Endothelial cell of umbilical vein (primary cell): ENCODE measurements around the gene NR2C1. TPM values are rescaled to one million over a fixed set of nuclear protein-coding genes. Genes with fewer than 3 reads are reported as not detected.

Experiments
- BruUV-seq: library from RNA; stranded (reverse); fragments of 400-500 nt; replicated peaks from 2 replicates; lab custom pipeline; 2021; lab: Mats Ljungman, UMichigan
- CTCF ChIA-PET: fragments of 300-600, 350-600 bp; sonication (Branson Sonifier 250); formaldehyde crosslinking; loops from one replicate; lab custom pipeline; 2021; ENCODE audit warnings: antibody characterized with exemption, inconsistent platforms; lab: Charles Lee
- POLR2A ChIA-PET: fragments of 300-600, 350-600 bp; sonication (Branson Sonifier 250); formaldehyde crosslinking; loops from one replicate; lab custom pipeline; 2021; ENCODE audit warnings: antibody characterized with exemption, inconsistent platforms; lab: Charles Lee
- DNase-seq: peaks from one replicate; pipeline ENCODE4 v3.0.0-alpha.2; 2011; ENCODE audit warnings: low read depth, low spot score
- FAIRE-seq: peaks from 2 replicates; lab custom pipeline; 2011; peaks lifted over from hg19 to GRCh38; lab: Jason Lieb, UNC
- H2AFZ ChIP-seq: 2 replicates; pipeline ENCODE4 v1.6.0; 2012; ENCODE audit warnings: low read depth, low read length, control low read depth, inconsistent platforms
- H3K27ac ChIP-seq: 2 replicates; pipeline ENCODE4 v1.5.1; 2011; ENCODE audit warnings: low read depth, mild to moderate bottlenecking, control low read depth, low read length, moderate library complexity; ENCODE audit not compliant: insufficient read depth
- H3K27me3 ChIP-seq, 2 experiments: 2 replicates each; pipeline versions ENCODE4 v1.6.0 to v1.6.1; 2011; ENCODE audit warnings: low read length in 2 of 2, mixed read lengths in 1 of 2; ENCODE audit not compliant: control insufficient read depth in 2 of 2, insufficient read depth in 2 of 2
- H3K36me3 ChIP-seq, 2 experiments: 2 replicates in 1 of 2; 3 replicates in 1 of 2; pipeline ENCODE4 v1.5.1; 2011; ENCODE audit warnings: low read length in 2 of 2, mild to moderate bottlenecking in 1 of 2, moderate library complexity in 1 of 2; ENCODE audit not compliant: control insufficient read depth in 2 of 2, insufficient read depth in 2 of 2; ENCODE audit errors: extremely low read depth in 1 of 2
- H3K4me1 ChIP-seq: 3 replicates; pipeline ENCODE4 v1.5.1; 2011; ENCODE audit warnings: mild to moderate bottlenecking, low read length; ENCODE audit not compliant: control insufficient read depth, insufficient read depth; ENCODE audit errors: extremely low read depth
- H3K4me2 ChIP-seq: 2 replicates; pipeline ENCODE4 v1.6.1; 2011; ENCODE audit warnings: low read length, control low read depth, mixed read lengths; ENCODE audit not compliant: insufficient read depth
- H3K4me3 ChIP-seq, 3 experiments: fragments of 200-600 bp in 1 of 3; sonication (generic), shearing (Covaris generic) in 1 of 3; replicated peaks in 1 of 3; 2 replicates each; pipeline ENCODE4 v1.5.1; 2011 to 2016; ENCODE audit warnings: control low read depth in 3 of 3, low read length in 3 of 3, mild to moderate bottlenecking in 2 of 3, inconsistent platforms in 1 of 3, low read depth in 1 of 3, moderate library complexity in 1 of 3; ENCODE audit not compliant: insufficient read depth in 1 of 3
- H3K79me2 ChIP-seq: 2 replicates; pipeline ENCODE4 v1.6.0; 2012; ENCODE audit warnings: low read length, inconsistent platforms; ENCODE audit not compliant: control insufficient read depth, insufficient read depth
- H3K9ac ChIP-seq: replicated peaks from 2 replicates; pipeline ENCODE3; 2011; ENCODE audit warnings: low read length, control low read depth; ENCODE audit not compliant: insufficient read depth; ENCODE audit errors: extremely low read depth
- H3K9me1 ChIP-seq: replicated peaks from 3 replicates; pipeline ENCODE4 v1.6.0; 2011; ENCODE audit warnings: mild to moderate bottlenecking, low read length; ENCODE audit not compliant: control insufficient read depth, insufficient read depth; ENCODE audit errors: extremely low read depth
- H3K9me3 ChIP-seq: replicated peaks from 2 replicates; pipeline ENCODE4 v1.5.1; 2012; ENCODE audit warnings: low read length, inconsistent platforms; ENCODE audit not compliant: control insufficient read depth, insufficient read depth
- H4K20me1 ChIP-seq: replicated peaks from 2 replicates; pipeline ENCODE3; 2011; ENCODE audit warnings: mild to moderate bottlenecking, low read length; ENCODE audit not compliant: control insufficient read depth, insufficient read depth; ENCODE audit errors: extremely low read depth
- EZH2 ChIP-seq: IDR thresholded peaks from 2 replicates; pipeline ENCODE4 v1.6.1; 2012; ENCODE audit warnings: borderline replicate concordance, low read depth, mild to moderate bottlenecking, moderate library complexity, low read length, inconsistent platforms; ENCODE audit not compliant: severe bottlenecking
- FOS ChIP-seq: IDR thresholded peaks from 2 replicates; pipeline ENCODE4 v1.6.1; 2011; ENCODE audit warnings: mild to moderate bottlenecking, low read length, moderate library complexity, borderline replicate concordance; ENCODE audit not compliant: insufficient read depth
- GATA2 ChIP-seq: IDR thresholded peaks from 2 replicates; pipeline ENCODE4 v1.7.0; 2011; ENCODE audit warnings: low read depth, mild to moderate bottlenecking, moderate library complexity, mixed read lengths, low read length; ENCODE audit not compliant: insufficient read length, insufficient read depth
- JUN ChIP-seq: IDR thresholded peaks from 2 replicates; pipeline ENCODE4 v1.6.1; 2011; ENCODE audit warnings: borderline replicate concordance, low read depth; ENCODE audit not compliant: insufficient read length, insufficient read depth
- MYC ChIP-seq: IDR thresholded peaks from one replicate; pipeline ENCODE4 v1.6.1; 2011; ENCODE audit warnings: mild to moderate bottlenecking, low read depth, low read length
- POLR2A ChIP-seq: IDR thresholded peaks from 2 replicates; pipeline ENCODE4 v1.6.1; 2012; ENCODE audit warnings: low read depth, mild to moderate bottlenecking, control low read depth, low read length
- POLR2AphosphoS5 ChIP-seq: IDR thresholded peaks from 2 replicates; pipeline ENCODE4 v1.6.1; 2012; ENCODE audit warnings: low read depth, mild to moderate bottlenecking, control low read depth, low read length, moderate library complexity; ENCODE audit not compliant: insufficient read depth
- dilution Hi-C: fragments of 300-500 bp; cut with MboI; formaldehyde crosslinking; loops from one replicate; pipeline ENCODE4 v1.15.0; 2019; ENCODE audit warnings: low sequenced_read_pairs; ENCODE audit not compliant: extremely low pct_ligation_motif_present
- intact Hi-C: fragments of 100-400 bp; cut with micrococcal nuclease; formaldehyde crosslinking; loops from one replicate; pipeline ENCODE4 v1.10.0; 2022
- polyA plus RNA-seq, 4 experiments: library from polyadenylated mRNA; depleted of rRNA in 3 of 4; stranded (reverse) in 3 of 4; unstranded in 1 of 4; fragments of >200 nt; gene quantifications; 2 replicates each; pipeline versions ENCODE4 v1.2.1 to v1.2.3, GENCODE V29; 2011 to 2012; ENCODE audit warnings: missing spikeins in 1 of 4
- total RNA-seq: library from RNA; stranded (reverse); gene quantifications from 2 replicates; pipeline ENCODE4 v1.2.3, GENCODE V29; 2021
- TF ChIP-seq, protein P1 (sequence below): IDR thresholded peaks from 2 replicates; pipeline ENCODE4 v1.6.1; 2011; ENCODE audit not compliant: insufficient read depth, insufficient read length
- TF ChIP-seq, protein P2 (sequence below), 2 donors: IDR thresholded peaks; 1 replicate in 1 of 2; 2 replicates in 1 of 2; pipeline ENCODE4 v1.5.1; 2011; ENCODE audit warnings: low read length in 2 of 2, mild to moderate bottlenecking in 2 of 2, moderate library complexity in 2 of 2, control low read depth in 1 of 2, inconsistent platforms in 1 of 2, low read depth in 1 of 2; ENCODE audit not compliant: insufficient read depth in 1 of 2; ENCODE audit errors: extremely low read depth in 1 of 2

The NR2C1 gene
- total and polyA plus RNA-seq, 2 donors (not counting 3 experiments of a cell fraction or from before 2014, with no cell fraction given): 21.0 to 37.7 TPM

DNA sequence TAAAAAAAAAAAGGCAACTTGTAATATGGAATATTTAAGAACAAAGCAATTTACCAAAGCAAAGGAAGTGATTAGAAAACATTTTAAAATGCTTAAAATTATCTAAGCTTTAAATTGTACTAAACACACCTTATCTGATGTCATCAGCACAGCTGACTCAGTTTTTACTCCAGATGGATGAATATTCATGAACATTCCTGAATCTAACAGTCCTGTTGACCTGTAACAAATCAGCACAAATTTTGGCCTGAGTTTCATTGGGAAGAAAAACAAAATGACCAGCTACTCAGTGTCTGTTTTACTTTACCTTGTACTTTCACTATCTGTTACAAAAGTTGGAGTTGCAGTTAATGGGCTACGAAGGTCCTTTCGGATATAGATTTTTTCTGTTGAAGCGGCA is 16.0 kb downstream of the NR2C1 start:
- no TSS peak for BruUV-seq
- intact Hi-C loops: no loop called here
- Histone ChIP-seq H3K9me3 (no peaks in the 10 kb centered on the region), H2AFZ (no peak overlapping the region), H3K9me1 (no peaks in the 10 kb centered on the region), H3K4me3 (no peak overlapping the region), H3K36me3 (peaks cover 11 to 22% of the 10 kb centered on the region in 2 experiments), H3K27me3 (no peaks in the 10 kb centered on the region), H3K4me2 (no peak overlapping the region), H3K79me2 (no peaks in the 10 kb centered on the region), H3K4me1 (no peaks in the 10 kb centered on the region), H3K27ac (no peak overlapping the region), H4K20me1 (no peaks in the 10 kb centered on the region), H3K9ac (no peak overlapping the region)
- ChIA-PET POLR2A (interaction anchor here (0.7 kb wide), 1 partner anchor 17 kb away, joined by 15 read pairs; no protein-coding TSS in a partner anchor), CTCF (interaction anchor here (1.0 to 1.6 kb wide), 5 partner anchors 15 to 517 kb away, joined by 3 to 5 read pairs (median 3); partner anchors contain the start of gene NR2C1)
- DNase-seq (no peak), FAIRE-seq (no peak)
- TF ChIP-seq, protein P1, sequence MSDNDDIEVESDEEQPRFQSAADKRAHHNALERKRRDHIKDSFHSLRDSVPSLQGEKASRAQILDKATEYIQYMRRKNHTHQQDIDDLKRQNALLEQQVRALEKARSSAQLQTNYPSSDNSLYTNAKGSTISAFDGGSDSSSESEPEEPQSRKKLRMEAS: no peak
- TF ChIP-seq MYC (no peak), JUN (no peak), POLR2AphosphoS5 (no peak), FOS (no peak), GATA2 (no peak), POLR2A (no peak), EZH2 (no peak)
- TF ChIP-seq, protein P2, sequence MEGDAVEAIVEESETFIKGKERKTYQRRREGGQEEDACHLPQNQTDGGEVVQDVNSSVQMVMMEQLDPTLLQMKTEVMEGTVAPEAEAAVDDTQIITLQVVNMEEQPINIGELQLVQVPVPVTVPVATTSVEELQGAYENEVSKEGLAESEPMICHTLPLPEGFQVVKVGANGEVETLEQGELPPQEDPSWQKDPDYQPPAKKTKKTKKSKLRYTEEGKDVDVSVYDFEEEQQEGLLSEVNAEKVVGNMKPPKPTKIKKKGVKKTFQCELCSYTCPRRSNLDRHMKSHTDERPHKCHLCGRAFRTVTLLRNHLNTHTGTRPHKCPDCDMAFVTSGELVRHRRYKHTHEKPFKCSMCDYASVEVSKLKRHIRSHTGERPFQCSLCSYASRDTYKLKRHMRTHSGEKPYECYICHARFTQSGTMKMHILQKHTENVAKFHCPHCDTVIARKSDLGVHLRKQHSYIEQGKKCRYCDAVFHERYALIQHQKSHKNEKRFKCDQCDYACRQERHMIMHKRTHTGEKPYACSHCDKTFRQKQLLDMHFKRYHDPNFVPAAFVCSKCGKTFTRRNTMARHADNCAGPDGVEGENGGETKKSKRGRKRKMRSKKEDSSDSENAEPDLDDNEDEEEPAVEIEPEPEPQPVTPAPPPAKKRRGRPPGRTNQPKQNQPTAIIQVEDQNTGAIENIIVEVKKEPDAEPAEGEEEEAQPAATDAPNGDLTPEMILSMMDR (IDR thresholded peaks at IDR 0.05; ENCODE audit: extremely low read depth in 1 of 2, insufficient read depth in 1 of 2, low read depth in 1 of 2, low read length in 2 of 2): no peak
- dilution Hi-C loops: no loop called here
